Astrocyte (in vitro differentiated cells and primary cell): ENCODE measurements around the gene PNPLA5. TPM values are rescaled to one million over a fixed set of nuclear protein-coding genes. Genes with fewer than 3 reads are reported as not detected.

ENCODE experiments used
- DNase-seq: peaks from one replicate; pipeline ENCODE4 v3.0.0-alpha.2; 2010; ENCODE audit warnings: low read depth
- FAIRE-seq: peaks from 2 replicates; lab custom pipeline; 2011; peaks lifted over from hg19 to GRCh38; lab: Jason Lieb, UNC
- H2AFZ ChIP-seq: 2 replicates; pipeline ENCODE4 v1.6.0; 2012; ENCODE audit warnings: low read depth, low read length, inconsistent platforms
- H3K27ac ChIP-seq: 2 replicates; pipeline ENCODE4 v1.5.1; 2011; ENCODE audit warnings: low read depth, low read length, inconsistent platforms
- H3K27me3 ChIP-seq: 2 replicates; pipeline ENCODE4 v1.6.0; 2011; ENCODE audit warnings: low read length, inconsistent platforms; ENCODE audit not compliant: insufficient read depth
- H3K36me3 ChIP-seq: 2 replicates; pipeline ENCODE4 v1.5.1; 2011; ENCODE audit warnings: low read length, inconsistent platforms; ENCODE audit not compliant: insufficient read depth
- H3K4me1 ChIP-seq: 2 replicates; pipeline ENCODE4 v1.5.1; 2011; ENCODE audit warnings: low read length, inconsistent platforms; ENCODE audit not compliant: insufficient read depth
- H3K4me2 ChIP-seq: 2 replicates; pipeline ENCODE4 v1.6.0; 2012; ENCODE audit warnings: low read length, inconsistent platforms
- H3K4me3 ChIP-seq: 2 replicates; pipeline ENCODE4 v1.5.1; 2011; ENCODE audit warnings: low read depth, mild to moderate bottlenecking, low read length, inconsistent platforms; ENCODE audit not compliant: insufficient read depth
- H3K79me2 ChIP-seq: 2 replicates; pipeline ENCODE4 v1.6.0; 2012; ENCODE audit warnings: mild to moderate bottlenecking, low read length, inconsistent platforms; ENCODE audit not compliant: insufficient read depth
- H3K9ac ChIP-seq: 2 replicates; pipeline ENCODE4 v1.6.0; 2012; ENCODE audit warnings: mild to moderate bottlenecking, low read length, inconsistent platforms
- H3K9me3 ChIP-seq: 2 replicates; pipeline ENCODE4 v1.5.1; 2012; ENCODE audit warnings: low read depth, mild to moderate bottlenecking, low read length, inconsistent platforms; ENCODE audit not compliant: insufficient read depth
- H4K20me1 ChIP-seq: 2 replicates; pipeline ENCODE4 v1.6.0; 2012; ENCODE audit warnings: low read length, inconsistent platforms; ENCODE audit not compliant: insufficient read depth
- H3K27ac Mint-ChIP-seq: one replicate; pipeline ENCODE4 v1.8.0; 2021; ENCODE audit warnings: mild to moderate bottlenecking, mixed read lengths; ENCODE audit not compliant: unreplicated experiment
- H3K27me3 Mint-ChIP-seq: one replicate; pipeline ENCODE4 v1.8.0; 2021; ENCODE audit warnings: low read depth, mixed read lengths; ENCODE audit not compliant: unreplicated experiment
- H3K36me3 Mint-ChIP-seq: one replicate; pipeline ENCODE4 v1.8.0; 2021; ENCODE audit warnings: low read depth, mixed read lengths; ENCODE audit not compliant: unreplicated experiment
- H3K4me1 Mint-ChIP-seq: one replicate; pipeline ENCODE4 v1.8.0; 2021; ENCODE audit warnings: low read depth, mixed read lengths; ENCODE audit not compliant: unreplicated experiment
- H3K4me3 Mint-ChIP-seq: one replicate; pipeline ENCODE4 v1.8.0; 2021; ENCODE audit warnings: mild to moderate bottlenecking, moderate library complexity, mixed read lengths; ENCODE audit not compliant: unreplicated experiment
- H3K9me3 Mint-ChIP-seq: one replicate; pipeline ENCODE4 v1.8.0; 2021; ENCODE audit warnings: mild to moderate bottlenecking, mixed read lengths; ENCODE audit not compliant: unreplicated experiment
- EZH2 ChIP-seq: IDR thresholded peaks from 2 replicates; pipeline ENCODE4 v1.6.1; 2012; ENCODE audit warnings: mild to moderate bottlenecking, low read length, inconsistent platforms; ENCODE audit not compliant: insufficient read depth
- total RNA-seq: library from RNA; stranded (reverse); gene quantifications from 2 replicates; pipeline ENCODE4 v1.2.1, GENCODE V29; 2021
- TF ChIP-seq, protein P1 (sequence below): IDR thresholded peaks from 2 replicates; pipeline ENCODE4 v1.5.1; 2011; ENCODE audit warnings: low read depth, mild to moderate bottlenecking, inconsistent platforms, low read length, moderate library complexity; ENCODE audit not compliant: insufficient read depth

Gene PNPLA5
- total RNA-seq, 1 donor from 2014 or later, result not detected

- DNase-seq (no peak), FAIRE-seq (no peak)
- no peaks in the 10 kb centered on the region for H3K9me3 ChIP-seq
- Mint-ChIP-seq H3K4me1 (peaks cover 16% of the 10 kb centered on the region), H3K9me3 (peaks cover 3% of the 10 kb centered on the region), H3K4me3 (no peak overlapping the region), H3K36me3 (no peaks in the 10 kb centered on the region), H3K27ac (no peak overlapping the region), H3K27me3 (peaks cover 27% of the 10 kb centered on the region)
- H3K9ac ChIP-seq, result no peak overlapping the region
- no peaks in the 10 kb centered on the region for H4K20me1 ChIP-seq
- no peaks in the 10 kb centered on the region for H3K79me2 ChIP-seq
- no peak overlapping the region for H3K4me2 ChIP-seq
- no peaks in the 10 kb centered on the region for H3K36me3 ChIP-seq
- H3K4me3 ChIP-seq, result no peak overlapping the region
- H2AFZ ChIP-seq, result no peak overlapping the region
- TF ChIP-seq, protein P1, sequence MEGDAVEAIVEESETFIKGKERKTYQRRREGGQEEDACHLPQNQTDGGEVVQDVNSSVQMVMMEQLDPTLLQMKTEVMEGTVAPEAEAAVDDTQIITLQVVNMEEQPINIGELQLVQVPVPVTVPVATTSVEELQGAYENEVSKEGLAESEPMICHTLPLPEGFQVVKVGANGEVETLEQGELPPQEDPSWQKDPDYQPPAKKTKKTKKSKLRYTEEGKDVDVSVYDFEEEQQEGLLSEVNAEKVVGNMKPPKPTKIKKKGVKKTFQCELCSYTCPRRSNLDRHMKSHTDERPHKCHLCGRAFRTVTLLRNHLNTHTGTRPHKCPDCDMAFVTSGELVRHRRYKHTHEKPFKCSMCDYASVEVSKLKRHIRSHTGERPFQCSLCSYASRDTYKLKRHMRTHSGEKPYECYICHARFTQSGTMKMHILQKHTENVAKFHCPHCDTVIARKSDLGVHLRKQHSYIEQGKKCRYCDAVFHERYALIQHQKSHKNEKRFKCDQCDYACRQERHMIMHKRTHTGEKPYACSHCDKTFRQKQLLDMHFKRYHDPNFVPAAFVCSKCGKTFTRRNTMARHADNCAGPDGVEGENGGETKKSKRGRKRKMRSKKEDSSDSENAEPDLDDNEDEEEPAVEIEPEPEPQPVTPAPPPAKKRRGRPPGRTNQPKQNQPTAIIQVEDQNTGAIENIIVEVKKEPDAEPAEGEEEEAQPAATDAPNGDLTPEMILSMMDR, result no peak
- no peak for TF ChIP-seq EZH2
- peaks cover 5% of the 10 kb centered on the region for H3K27me3 ChIP-seq
- no peak overlapping the region for H3K27ac ChIP-seq
- H3K4me1 ChIP-seq, result peaks cover 29% of the 10 kb centered on the region
These were observed 25.7 kb upstream of the PNPLA5 start for GRCh38 chr22:43917521-43917920.

- Histone ChIP-seq H3K4me3 (no peak overlapping the region), H4K20me1 (no peaks in the 10 kb centered on the region), H3K9ac (no peak overlapping the region), H3K4me1 (no peaks in the 10 kb centered on the region), H3K4me2 (no peak overlapping the region), H3K27ac (no peak overlapping the region), H2AFZ (no peak overlapping the region), H3K27me3 (peaks cover 14% of the 10 kb centered on the region), H3K9me3 (no peaks in the 10 kb centered on the region), H3K36me3 (no peaks in the 10 kb centered on the region), H3K79me2 (no peaks in the 10 kb centered on the region)
- Mint-ChIP-seq H3K27ac (no peak overlapping the region), H3K9me3 (peaks cover 6% of the 10 kb centered on the region), H3K4me1 (no peaks in the 10 kb centered on the region), H3K36me3 (peaks cover 2% of the 10 kb centered on the region), H3K4me3 (no peak overlapping the region), H3K27me3 (peaks cover 55% of the 10 kb centered on the region)
- no peak for TF ChIP-seq EZH2
- TF ChIP-seq, protein P1, result no peak
- DNase-seq (no peak), FAIRE-seq (no peak)
These were observed 19.5 kb upstream of the PNPLA5 start for GRCh38 chr22:43911351-43911750.

- H2AFZ ChIP-seq, result no peak overlapping the region
- no peaks in the 10 kb centered on the region for H3K4me1 ChIP-seq
- no peak overlapping the region for H3K4me2 ChIP-seq
- H3K4me3 ChIP-seq, result no peak overlapping the region
- DNase-seq (no peak), FAIRE-seq (no peak)
- peaks cover 6% of the 10 kb centered on the region for H3K9me3 Mint-ChIP-seq
- no peak overlapping the region for H3K27ac ChIP-seq
- no peak overlapping the region for H3K27ac Mint-ChIP-seq
- TF ChIP-seq, protein P1, result no peak
- TF ChIP-seq EZH2, result no peak
- no peaks in the 10 kb centered on the region for H3K4me1 Mint-ChIP-seq
- H3K9ac ChIP-seq, result no peak overlapping the region
- H3K36me3 ChIP-seq, result no peaks in the 10 kb centered on the region
- H3K27me3 Mint-ChIP-seq, result peaks cover 60% of the 10 kb centered on the region
- H3K27me3 ChIP-seq, result peaks cover 14% of the 10 kb centered on the region
- H3K4me3 Mint-ChIP-seq, result no peak overlapping the region
- no peaks in the 10 kb centered on the region for H4K20me1 ChIP-seq
- H3K36me3 Mint-ChIP-seq, result peaks cover 2% of the 10 kb centered on the region
- no peaks in the 10 kb centered on the region for H3K79me2 ChIP-seq
- no peaks in the 10 kb centered on the region for H3K9me3 ChIP-seq
These were observed 18.4 kb upstream of the PNPLA5 start for GRCh38 chr22:43910178-43910695.
